ENCODE data around the gene RAB27B.

Gene RAB27B

DNA sequence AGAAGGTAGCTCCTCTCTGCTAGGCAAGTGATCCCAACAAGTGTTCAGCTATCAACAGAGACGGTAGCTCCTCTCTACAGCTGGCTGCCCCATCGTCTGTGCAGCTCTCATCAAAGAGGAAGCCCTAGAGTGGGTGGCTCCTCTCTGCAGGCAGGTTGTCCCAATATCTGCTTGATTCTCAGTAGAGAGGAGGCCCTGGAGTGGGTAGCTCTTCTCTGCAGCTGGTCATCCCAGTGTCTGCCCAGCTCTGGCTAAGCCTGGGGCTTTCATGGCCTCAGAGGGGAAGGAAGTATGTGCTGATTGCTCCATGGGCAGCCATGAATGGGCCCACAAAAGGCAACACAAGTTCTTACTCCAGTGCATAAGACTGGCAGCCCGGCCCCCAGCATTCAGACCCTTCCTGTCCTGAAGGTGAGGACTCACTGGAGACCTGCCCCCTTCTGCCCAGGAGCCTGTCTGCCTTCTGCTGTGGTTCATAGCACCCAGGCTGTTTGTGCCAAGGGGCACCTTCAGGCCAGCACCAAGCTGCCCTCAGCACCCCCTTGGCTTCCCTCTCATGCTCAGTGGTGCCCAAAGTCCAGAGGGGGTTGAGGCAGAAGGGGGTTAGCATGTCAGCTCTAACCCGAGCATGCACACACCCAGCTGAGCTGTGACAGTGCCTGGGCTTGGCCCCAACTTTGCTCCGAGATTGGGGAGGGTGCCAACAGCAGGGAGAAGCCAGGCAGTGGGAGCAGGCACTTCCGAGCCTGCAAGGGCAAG is 82.1 kb downstream of the RAB27B start:
- DNase-seq (ENCODE audit: low read depth), result no peak

DNA sequence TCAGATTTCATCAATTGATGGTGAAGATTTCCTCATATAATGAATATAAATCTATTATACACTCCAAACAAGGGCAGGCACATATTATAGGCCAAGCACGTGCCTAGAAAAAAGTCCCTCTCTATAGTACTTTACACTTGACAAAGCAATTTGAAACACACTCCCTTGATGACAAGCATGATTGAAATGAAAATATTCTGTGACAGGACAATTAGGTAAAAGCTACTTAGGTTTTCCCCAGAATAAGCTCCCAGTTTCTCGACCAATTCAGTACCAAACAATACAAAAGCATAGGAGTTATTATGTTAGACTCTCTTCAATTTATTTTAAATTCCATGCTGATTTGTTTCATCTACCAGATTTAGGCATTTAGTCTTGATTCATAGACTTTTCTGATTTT is 83.3 kb downstream of the RAB27B start:
- no peak for DNase-seq (ENCODE audit: low read depth)

DNA sequence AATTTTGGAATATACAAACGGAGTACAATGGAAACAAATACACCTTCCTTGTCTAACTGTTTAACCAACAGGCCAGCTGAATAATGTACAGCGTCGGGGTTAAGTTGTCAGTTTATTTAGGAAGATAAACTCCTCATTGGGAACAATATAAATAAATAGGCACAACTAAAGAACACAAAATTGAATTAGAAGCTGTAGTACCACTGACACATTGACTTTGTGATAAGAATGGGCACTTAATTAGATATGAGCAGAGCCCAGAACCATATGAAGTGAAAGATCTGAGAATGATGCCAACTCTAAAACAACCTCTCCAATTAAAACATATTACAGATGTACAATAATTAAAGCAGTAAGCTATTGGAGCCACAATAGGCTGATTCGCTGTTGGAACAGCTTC is 86.5 kb downstream of the RAB27B start:
- DNase-seq (ENCODE audit: low read depth), result no peak

DNA sequence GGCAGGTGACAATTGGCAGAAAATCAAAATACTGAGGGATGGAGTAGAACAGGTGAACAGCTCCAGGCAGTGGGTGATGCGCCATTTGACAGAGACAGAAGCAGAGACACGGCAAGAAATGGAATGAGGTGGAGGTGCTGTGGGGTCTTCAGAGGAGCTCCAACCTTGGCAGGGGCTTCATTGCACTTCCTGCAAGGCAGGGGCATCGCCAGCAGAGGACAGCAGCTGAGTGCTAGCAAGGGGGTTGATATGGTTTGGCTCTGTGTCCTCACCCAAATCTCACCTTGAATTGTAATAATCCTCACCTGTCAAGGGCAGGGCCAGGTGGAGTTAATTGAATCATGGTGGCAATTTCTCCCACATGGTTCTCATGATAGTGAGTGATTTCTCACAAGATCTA is 88.2 kb downstream of the RAB27B start:
- DNase-seq (ENCODE audit: low read depth), result no peak

DNA sequence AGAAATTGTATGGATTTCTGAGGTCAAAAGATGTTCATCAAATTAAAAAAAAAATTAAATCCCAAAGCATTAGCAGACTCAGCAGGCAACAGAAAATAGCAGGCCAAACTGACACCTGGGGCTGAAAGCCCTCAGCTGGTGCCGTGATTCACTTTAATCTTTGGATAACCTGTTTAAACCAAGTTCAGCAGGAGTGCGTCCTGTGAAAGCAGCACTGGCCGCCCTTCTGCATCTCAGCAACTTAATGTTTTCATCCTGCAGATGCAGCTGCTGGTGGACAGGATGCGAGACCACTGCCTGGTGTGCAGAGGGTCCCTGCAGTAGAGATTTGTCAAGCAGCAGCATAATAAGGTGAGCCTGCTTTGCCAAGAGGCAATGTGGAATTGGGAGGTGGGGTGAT is 89.8 kb downstream of the RAB27B start:
- no peak for DNase-seq (ENCODE audit: low read depth)

DNA sequence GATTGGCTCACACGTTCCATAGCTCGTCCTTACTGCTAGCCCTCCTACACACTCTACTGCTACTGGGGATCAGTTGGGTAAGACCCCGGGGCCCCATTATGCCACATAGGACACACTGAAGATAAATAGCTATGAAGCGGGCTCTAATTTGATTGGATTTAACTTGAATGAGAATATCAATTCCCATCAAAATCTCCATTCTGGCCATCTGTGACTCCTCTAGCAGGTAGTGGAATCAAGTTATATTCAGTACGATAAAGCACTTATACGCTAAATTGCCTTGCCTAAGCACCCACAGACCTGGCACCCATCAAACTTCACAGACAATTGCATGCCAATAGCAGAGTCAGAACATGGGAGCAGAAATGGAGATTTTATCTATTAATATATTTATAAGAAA is 91.1 kb downstream of the RAB27B start:
- no peak for DNase-seq (ENCODE audit: low read depth)

DNA sequence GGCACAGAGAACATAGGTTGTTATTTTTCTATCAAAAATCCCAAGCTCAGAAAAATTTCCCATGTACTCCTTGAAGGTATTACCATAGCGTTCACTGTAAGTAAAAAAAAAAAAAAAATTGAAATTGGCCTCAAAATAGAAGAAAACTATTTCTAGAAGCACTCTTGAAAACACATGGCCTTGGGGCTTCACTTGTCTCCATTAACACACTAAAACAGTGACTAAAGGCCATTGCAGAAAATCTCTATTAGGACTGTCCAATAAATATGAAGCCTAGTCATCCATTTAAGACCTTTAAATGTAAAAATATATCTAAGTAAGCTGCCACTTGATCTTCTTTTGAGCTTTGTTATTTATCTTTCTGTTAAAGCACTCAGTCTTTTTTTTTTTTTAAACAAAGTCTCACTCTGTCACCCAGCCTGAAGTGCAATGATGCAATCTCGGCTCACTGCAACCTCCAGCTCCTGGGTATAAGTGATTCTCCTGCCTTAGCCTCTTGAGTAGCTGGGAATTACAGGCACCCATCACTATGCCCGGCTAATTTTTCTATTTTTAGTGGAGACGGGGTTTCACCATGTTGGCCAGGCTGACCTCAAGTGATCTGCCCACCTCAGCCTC is 95.2 kb downstream of the RAB27B start:
- DNase-seq (ENCODE audit: low read depth), result no peak

DNA sequence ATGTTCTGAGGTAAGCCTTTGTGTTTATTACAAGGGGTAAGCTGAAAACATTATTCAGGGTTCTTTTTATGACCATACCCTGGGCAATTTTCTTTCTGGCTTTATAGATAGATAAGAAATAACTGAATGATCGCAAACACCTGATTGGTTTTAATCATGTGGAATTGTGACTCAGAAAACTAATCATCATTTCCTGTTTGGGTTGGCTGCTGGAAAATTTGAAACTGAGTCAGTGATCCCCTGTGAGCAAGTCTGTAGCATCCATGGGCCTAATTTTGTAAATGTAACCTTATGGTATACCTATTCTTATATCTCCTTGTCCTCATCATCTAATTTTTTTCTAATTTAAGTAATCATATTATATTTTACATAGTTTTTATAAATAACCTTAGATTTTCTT is 96.7 kb downstream of the RAB27B start:
- no peak for DNase-seq (ENCODE audit: low read depth)

DNA sequence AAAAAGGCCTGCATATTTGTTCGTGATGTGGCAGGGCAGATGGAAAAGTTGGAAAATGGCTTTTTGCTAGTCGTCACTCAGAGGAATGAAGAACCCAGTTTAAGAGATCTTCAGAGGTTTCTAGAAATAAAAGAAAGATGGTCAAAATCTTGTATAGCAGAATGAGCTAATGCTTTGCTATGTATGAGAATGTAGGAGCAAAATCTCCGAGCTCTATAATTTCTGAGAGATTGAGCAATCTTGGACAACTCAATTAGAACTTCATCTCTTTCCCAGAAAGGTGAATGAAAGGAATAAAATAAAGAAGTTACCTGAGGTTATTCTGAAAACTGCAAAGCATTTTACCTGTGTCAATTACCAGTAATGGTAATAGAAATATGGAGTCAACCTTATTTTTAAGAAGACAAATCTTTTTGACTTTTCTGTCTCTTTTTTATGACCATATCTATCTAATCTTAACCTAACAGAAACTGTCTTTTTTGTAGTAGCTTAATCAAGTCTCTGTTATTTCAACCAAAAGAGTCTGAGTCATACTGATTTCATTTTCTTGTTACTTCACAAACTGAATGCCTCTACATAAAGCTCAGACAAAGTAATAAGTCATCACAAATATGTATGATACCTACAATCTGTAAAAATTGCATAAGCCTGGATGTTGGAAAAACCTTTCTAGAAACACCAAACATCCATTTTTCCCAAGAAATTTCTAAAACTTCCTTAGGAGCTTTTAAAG is 98.5 kb downstream of the RAB27B start:
- DNase-seq (ENCODE audit: low read depth), result no peak

DNA sequence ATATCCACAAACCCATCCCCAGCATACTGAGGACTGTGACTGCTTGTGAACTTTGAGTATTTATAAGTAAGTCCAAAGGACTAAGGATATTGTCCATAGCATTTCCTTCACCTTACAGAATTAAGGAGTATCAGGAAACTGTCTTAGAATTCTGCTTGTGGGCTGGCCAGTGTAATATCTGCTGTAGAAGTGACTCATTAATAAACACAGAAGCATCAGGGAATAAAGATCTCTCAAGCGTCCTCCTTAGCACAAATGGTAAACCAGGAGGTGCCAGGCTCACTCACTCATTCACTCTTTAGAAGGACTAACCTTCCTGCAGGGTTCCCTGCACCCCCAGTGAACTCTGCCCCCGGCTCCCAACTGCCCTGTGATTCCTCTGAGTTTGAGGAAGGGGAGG is 100.0 kb downstream of the RAB27B start:
- no peak for DNase-seq (ENCODE audit: low read depth)

DNA sequence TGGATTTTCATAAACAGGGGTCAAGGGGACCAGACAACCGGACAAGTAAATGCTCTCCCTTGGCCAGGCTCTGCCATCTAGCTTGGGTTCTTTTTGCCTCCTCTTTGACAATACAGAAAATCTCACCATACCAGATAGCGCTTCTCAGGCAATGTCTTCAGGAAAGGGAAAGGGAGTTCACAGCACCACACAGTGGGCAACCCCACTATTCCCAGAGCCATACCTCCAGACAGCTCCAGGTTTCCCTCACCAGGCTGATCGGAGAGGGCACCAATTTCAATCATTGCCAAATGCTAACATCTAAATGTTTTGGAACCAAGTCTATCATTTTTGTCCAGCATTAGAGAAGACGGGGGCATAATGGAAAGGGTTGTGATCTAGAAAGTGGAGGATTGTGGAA is 102.9 kb downstream of the RAB27B start:
- no peak for DNase-seq (ENCODE audit: low read depth)

DNA sequence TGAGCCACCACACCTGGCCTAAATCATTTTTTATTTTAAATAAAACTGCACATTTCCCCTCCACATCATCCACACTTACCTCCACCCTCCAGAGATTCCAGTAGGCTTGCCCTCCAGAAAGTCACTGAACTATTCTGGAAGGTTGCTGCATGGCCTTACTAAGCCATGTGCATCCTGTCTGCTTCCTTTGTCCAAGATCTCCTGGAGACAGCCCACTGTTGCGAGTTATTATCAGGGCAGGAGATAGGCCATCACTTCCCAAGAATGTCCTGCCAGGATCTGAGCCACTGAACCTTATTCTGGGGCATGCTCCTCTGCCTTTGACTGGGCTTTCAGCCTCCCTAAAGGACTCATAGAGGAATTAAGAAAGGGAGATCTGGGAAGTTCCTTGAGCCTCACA is 104.2 kb downstream of the RAB27B start:
- no peak for DNase-seq (ENCODE audit: low read depth)

DNA sequence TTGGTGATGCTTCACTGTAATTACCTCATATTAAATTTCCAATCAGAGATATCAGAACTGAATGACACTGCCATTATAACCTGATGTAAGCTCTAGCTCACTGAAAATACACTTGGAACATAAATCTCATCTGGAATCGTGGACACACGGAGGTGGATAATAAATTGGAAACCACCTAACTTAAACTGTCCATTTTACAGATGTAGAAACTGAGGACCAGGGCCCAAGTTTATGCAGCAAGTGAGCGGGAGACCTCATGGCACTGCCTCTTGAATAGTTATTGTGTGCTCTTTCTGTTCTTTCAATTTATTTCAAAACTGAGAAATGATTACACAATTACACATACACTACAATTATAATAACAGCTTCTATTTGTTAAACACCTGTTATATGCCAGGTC is 110.2 kb downstream of the RAB27B start:
- DNase-seq (ENCODE audit: low read depth), result no peak

DNA sequence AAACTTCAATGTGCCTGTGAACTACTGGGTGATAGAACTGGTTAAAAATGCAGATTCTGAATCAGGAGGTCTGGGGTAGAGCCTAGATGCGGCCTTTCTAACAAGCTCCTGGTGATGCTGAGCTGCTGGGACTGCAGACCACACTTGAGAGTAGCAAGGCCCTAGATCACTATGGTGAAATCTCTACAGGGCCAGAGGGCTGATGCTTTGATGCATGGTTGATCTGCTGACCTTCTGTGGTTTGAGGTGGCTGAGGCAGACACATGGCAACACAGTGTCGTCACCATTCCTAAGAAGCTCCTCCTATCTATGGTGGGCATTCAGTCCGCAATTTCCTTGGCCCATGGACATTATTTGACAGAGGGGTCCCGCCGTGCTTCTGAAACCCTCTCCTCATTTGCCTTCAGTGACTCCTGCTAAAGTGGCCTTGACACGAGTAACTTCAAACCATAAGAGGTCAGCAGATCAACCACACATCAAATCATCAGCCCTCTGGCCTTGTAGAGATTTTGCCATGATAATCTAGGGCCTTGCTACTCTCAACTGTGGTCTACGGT is 111.2 kb downstream of the RAB27B start:
- DNase-seq (ENCODE audit: low read depth), result no peak

DNA sequence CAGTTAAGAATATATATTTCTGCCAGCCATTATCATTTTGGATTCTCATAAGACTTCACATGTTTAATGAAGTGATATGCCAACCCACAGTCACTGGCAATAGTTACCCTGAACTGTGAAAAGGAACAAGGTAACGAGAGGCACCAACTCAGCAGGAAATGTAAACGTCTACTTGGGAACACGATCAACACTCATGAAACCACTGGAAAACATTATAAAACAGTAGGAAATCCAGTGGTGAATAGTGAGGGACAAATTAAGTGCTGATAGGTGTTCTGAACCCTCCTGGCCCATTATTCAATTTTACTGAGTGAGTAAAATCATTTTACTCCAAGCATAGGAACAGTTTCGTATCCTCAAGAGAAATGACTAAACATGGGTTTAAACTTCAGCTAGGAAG is 113.9 kb downstream of the RAB27B start:
- DNase-seq (ENCODE audit: low read depth), result no peak

DNA sequence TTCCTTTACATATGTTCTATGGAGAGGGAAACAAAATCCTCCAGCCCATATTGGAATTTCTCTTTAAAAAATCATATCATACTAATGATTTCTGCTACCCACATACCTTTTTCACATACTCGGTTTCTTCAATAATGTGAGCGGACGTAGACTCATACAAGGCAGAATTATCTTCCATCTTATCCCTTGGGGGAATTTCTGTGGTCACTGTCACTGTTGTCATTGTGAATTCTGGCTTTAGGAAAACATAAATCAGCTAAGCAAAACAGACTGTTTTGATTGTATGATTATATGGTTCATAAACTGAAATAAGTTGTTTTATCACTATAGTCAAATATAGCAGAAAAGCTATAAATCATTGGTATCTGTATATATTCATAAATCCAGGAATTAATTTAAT is 114.3 kb downstream of the RAB27B start:
- DNase-seq (ENCODE audit: low read depth), result no peak
